H1 (cell line): ENCODE measurements around the gene MRFAP1. TPM values are rescaled to one million over a fixed set of nuclear protein-coding genes. Genes with fewer than 3 reads are reported as not detected.

Experiments used
- CEBPB ChIP-seq: IDR thresholded peaks from 2 replicates; pipeline ENCODE4 v1.6.1; 2012; ENCODE audit warnings: low read depth, low read length
- CTCF ChIP-seq, 3 experiments: IDR thresholded peaks; 1 replicate in 2 of 3; 2 replicates in 1 of 3; pipeline versions ENCODE4 v1.5.1 to v1.6.1; 2011; ENCODE audit warnings: low read length in 3 of 3, mild to moderate bottlenecking in 3 of 3, inconsistent platforms in 2 of 3, low read depth in 1 of 3, moderate library complexity in 1 of 3; ENCODE audit not compliant: insufficient read depth in 1 of 3; ENCODE audit errors: control extremely low read depth in 1 of 3
- KDM5A ChIP-seq: fragments of 200-600 bp; IDR thresholded peaks from 2 replicates; pipeline ENCODE4 v1.7.1; 2012; ENCODE audit warnings: mild to moderate bottlenecking, low read length, inconsistent platforms, mixed read lengths
- POU5F1 ChIP-seq: IDR thresholded peaks from 2 replicates; pipeline ENCODE4 v1.6.1; 2011; ENCODE audit warnings: low read depth, mild to moderate bottlenecking, low read length, moderate library complexity
- RNF2 ChIP-seq: fragments of 200-900, 300-1000 bp; sonication (generic); IDR thresholded peaks from 2 replicates; pipeline ENCODE4 v1.7.1; 2016; ENCODE audit warnings: borderline replicate concordance, low read depth, mild to moderate bottlenecking, antibody characterized with exemption, low read length; ENCODE audit not compliant: poor library complexity, severe bottlenecking; ENCODE audit errors: missing control alignments
- RXRA ChIP-seq: IDR thresholded peaks from 2 replicates; pipeline ENCODE4 v1.6.1; 2011; ENCODE audit warnings: low read depth, mild to moderate bottlenecking, low read length, moderate library complexity; ENCODE audit not compliant: insufficient read depth
- polyA plus RNA-seq, 7 experiments: library from polyadenylated mRNA; depleted of rRNA in 3 of 7; stranded (reverse) in 5 of 7; unstranded in 2 of 7; fragments of >200 nt in 5 of 7; fragments of 200-250 nt in 2 of 7; gene quantifications; 1 replicate in 5 of 7; 2 replicates in 1 of 7; 4 replicates in 1 of 7; pipeline versions ENCODE4 v1.2.1 to v1.2.3, GENCODE V29; 2011 to 2013; ENCODE audit warnings: missing spikeins in 2 of 7, mixed read lengths in 2 of 7
- total RNA-seq: library from RNA; stranded (reverse); fragmentation: NEBNext Ultra II Directional; extraction: Animal tissue kit (Norgen Biotek cat#: 25700); gene quantifications from 2 replicates; pipeline ENCODE4 v1.2.1, GENCODE V29; 2021

MRFAP1 gene
- total and polyA plus RNA-seq, 2 of the 8 experiments (the other 6 are each of a cell fraction or from before 2014, with no cell fraction given), result 108 to 307 TPM

DNA sequence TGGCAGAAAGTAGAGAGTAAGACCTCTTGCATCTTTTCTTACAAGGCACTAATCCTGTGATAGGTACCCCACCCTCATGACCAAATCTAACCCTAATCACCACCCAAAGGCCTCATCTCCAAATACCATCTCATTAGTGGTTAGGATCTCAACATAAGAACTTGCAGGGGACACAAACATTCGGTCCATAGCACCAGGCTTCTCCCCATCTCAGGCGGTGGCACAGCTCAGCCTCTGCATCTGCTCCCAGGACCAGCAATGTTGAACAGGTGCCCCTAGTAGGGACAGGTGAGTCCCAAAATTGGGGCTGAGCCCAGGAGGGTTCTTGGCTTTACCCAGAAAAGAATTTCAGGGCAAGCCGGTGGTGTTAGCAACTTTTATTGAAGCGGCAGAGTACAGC is 8.4 kb upstream of the MRFAP1 start (continued):
- TF ChIP-seq KDM5A (no peak), POU5F1 (no peak), RNF2 (no peak), CEBPB (no peak), RXRA (no peak), CTCF (IDR thresholded peaks at IDR 0.05; ENCODE audit: control extremely low read depth in 1 of 3, insufficient read depth in 1 of 3, low read depth in 1 of 3, low read length in 3 of 3) (no peak)
- TF ChIP-seq, all 59 proteins: peak for 0
